CD1c-positive myeloid dendritic cell (primary cell): Measurements from ENCODE around the gene KLHL14.
A peak's percentile ranks its signal among the peaks of the same experiment; 100 is the strongest.

Source experiments
- DNase-seq: peaks from one replicate; pipeline ENCODE4 v3.0.0-alpha.2; 2016; ENCODE audit errors: extremely low spot score

The KLHL14 gene

GRCh38 chr18:32770054-32770665 lies 2.7 kb downstream of the KLHL14 start:
- no peak for DNase-seq

GRCh38 chr18:32769586-32770053 lies 3.2 kb downstream of the KLHL14 start:
- DNase-seq, result no peak

- no peak for DNase-seq
Measured at GRCh38 chr18:32769071-32769585, 3.7 kb downstream of the KLHL14 start.

- no peak for DNase-seq
Measured at GRCh38 chr18:32767400-32767799, 5.4 kb downstream of the KLHL14 start.

- DNase-seq, result no peak
Measured at GRCh38 chr18:32764611-32765244, 8.1 kb downstream of the KLHL14 start.

GRCh38 chr18:32763293-32763692 lies 9.5 kb downstream of the KLHL14 start:
- no peak for DNase-seq

- DNase-seq, result no peak
Measured at GRCh38 chr18:32761231-32761630, 11.6 kb downstream of the KLHL14 start.

- peak; percentile 3 for DNase-seq
Measured at GRCh38 chr18:32760391-32760790, 12.4 kb downstream of the KLHL14 start.

GRCh38 chr18:32759611-32760167 lies 13.1 kb downstream of the KLHL14 start:
- DNase-seq, result no peak

GRCh38 chr18:32754508-32755263 lies 18.1 kb downstream of the KLHL14 start:
- DNase-seq, result no peak

- no peak for DNase-seq
Measured at GRCh38 chr18:32753656-32754260, 19.1 kb downstream of the KLHL14 start.

- DNase-seq, result no peak
Measured at GRCh38 chr18:32750328-32750727, 22.5 kb downstream of the KLHL14 start.

- DNase-seq, result no peak
Measured at GRCh38 chr18:32749809-32750208, 23.0 kb downstream of the KLHL14 start.

- DNase-seq, result no peak
Measured at GRCh38 chr18:32742579-32742978, 30.2 kb downstream of the KLHL14 start.

GRCh38 chr18:32735781-32736180 lies 37.0 kb downstream of the KLHL14 start:
- DNase-seq, result no peak

GRCh38 chr18:32734442-32734841 lies 38.4 kb downstream of the KLHL14 start:
- DNase-seq, result no peak

- DNase-seq, result no peak
Measured at GRCh38 chr18:32732165-32732564, 40.7 kb downstream of the KLHL14 start.

- no peak for DNase-seq
Measured at GRCh38 chr18:32730620-32731091, 42.2 kb downstream of the KLHL14 start.

GRCh38 chr18:32730068-32730467 lies 42.8 kb downstream of the KLHL14 start:
- no peak for DNase-seq

GRCh38 chr18:32724071-32724749 lies 48.6 kb downstream of the KLHL14 start:
- DNase-seq, result no peak

GRCh38 chr18:32722279-32722678 lies 50.5 kb downstream of the KLHL14 start:
- DNase-seq, result no peak
